Measurements from ENCODE around the gene DGCR8. TPM values are rescaled to one million over a fixed set of nuclear protein-coding genes. Genes with fewer than 3 reads are reported as not detected.
A peak's percentile ranks its signal among the peaks of the same experiment; 100 is the strongest.

DGCR8 gene
- total RNA-seq, 1 experiment from 2014 or later: 34.7 TPM

GRCh38 chr22:20114506-20115475, 34.8 kb downstream of the DGCR8 start:
- H3K9me3 ChIP-seq (ENCODE audit: insufficient read depth, low read depth): no peaks in the 10 kb centered on the region
- POLR2A ChIA-PET (ENCODE audit: unreplicated experiment): no interaction called here

GRCh38 chr22:20115691-20116375, 35.8 kb downstream of the DGCR8 start, which contains the start of gene RANBP1:
Gene RANBP1 (plus strand): TSS chr22:20116104. CDS start chr22:20116185, 81 bp downstream.
- peaks cover 49% of the 10 kb centered on the region for H3K79me2 ChIP-seq (ENCODE audit: low read depth)
- no peak for DNase-seq
- H3K9me2 ChIP-seq (ENCODE audit: insufficient read depth): no peaks in the 10 kb centered on the region
- peaks cover 9% of the 10 kb centered on the region; the same call in 1 of the 2 replicates for H3K4me1 ChIP-seq (replicated peaks; ENCODE audit: insufficient read depth)
- H3K4me3 ChIP-seq: peak within 1 kb of the TSS; percentile 67
- intact Hi-C loops (cut with micrococcal nuclease; ENCODE audit: unreplicated experiment): loop anchor here (2.0 kb wide), 2 partner anchors 35 to 153 kb away; partner anchors contain the start of gene DGCR8
- peak within 1 kb of the TSS; percentile 88 for H2AFZ ChIP-seq
- 0 out of 2 replicates have a peak within 1 kb of the TSS, but pooled peaks have one; percentile 28 for H3K27ac ChIP-seq
- TSS peak; percentile 32 for BruUV-seq (replicated peaks)
- peak within 1 kb of the TSS; percentile 68 for H3K4me2 ChIP-seq
- H3F3A ChIP-seq (ENCODE audit: insufficient read depth, low read depth): peaks cover 14% of the 10 kb centered on the region; the same call in 1 of the 2 replicates
- ChIA-PET POLR2A (ENCODE audit: unreplicated experiment) (no interaction called here), CTCF (no interaction called here)
- H4K20me1 ChIP-seq (ENCODE audit: insufficient read depth): no peaks in the 10 kb centered on the region
- no peaks in the 10 kb centered on the region for H3K9me3 ChIP-seq (ENCODE audit: insufficient read depth, low read depth)
- no peaks in the 10 kb centered on the region for H3K27me3 ChIP-seq (ENCODE audit: insufficient read depth, low read depth)
- no peak for TF ChIP-seq CTCF (conservative IDR thresholded peaks at IDR 0.05)
- no peaks in the 10 kb centered on the region for H3K36me3 ChIP-seq (ENCODE audit: low read depth)

More at GRCh38 chr22:20114506-20115475, 34.8 kb downstream of the DGCR8 start:
- no peak overlapping the region for H2AFZ ChIP-seq
- CTCF ChIA-PET: no interaction called here
- no peak overlapping the region for H3K4me2 ChIP-seq
- DNase-seq: no peak
- no peaks in the 10 kb centered on the region for H3K36me3 ChIP-seq (ENCODE audit: low read depth)
- intact Hi-C loops (cut with micrococcal nuclease; ENCODE audit: unreplicated experiment): no loop called here
- no peaks in the 10 kb centered on the region for H4K20me1 ChIP-seq (ENCODE audit: insufficient read depth)
- BruUV-seq (replicated peaks): no TSS peak
- H3K4me3 ChIP-seq: no peak overlapping the region
- H3F3A ChIP-seq (ENCODE audit: insufficient read depth, low read depth): peaks cover 20% of the 10 kb centered on the region; the same call in 1 of the 2 replicates
- peaks cover 9% of the 10 kb centered on the region; the same call in 1 of the 2 replicates for H3K4me1 ChIP-seq (replicated peaks; ENCODE audit: insufficient read depth)
- H3K9me2 ChIP-seq (ENCODE audit: insufficient read depth): no peaks in the 10 kb centered on the region
- no peaks in the 10 kb centered on the region for H3K27me3 ChIP-seq (ENCODE audit: insufficient read depth, low read depth)
- TF ChIP-seq EZH2 (IDR thresholded peaks at IDR 0.05; ENCODE audit: low read depth): no peak
- no peak for TF ChIP-seq CTCF (conservative IDR thresholded peaks at IDR 0.05)
- H3K79me2 ChIP-seq (ENCODE audit: low read depth): peaks cover 38% of the 10 kb centered on the region
- no peak overlapping the region for H3K27ac ChIP-seq

GRCh38 chr22:20116376-20116950, 36.4 kb downstream of the DGCR8 start:
- Histone ChIP-seq H3K27me3 (ENCODE audit: insufficient read depth, low read depth) (no peaks in the 10 kb centered on the region), H3K4me1 (replicated peaks; ENCODE audit: insufficient read depth) (peaks cover 9% of the 10 kb centered on the region; the same call in 1 of the 2 replicates), H3K36me3 (ENCODE audit: low read depth) (no peaks in the 10 kb centered on the region), H3K4me3 (peak overlapping the region; percentile 67), H3K79me2 (ENCODE audit: low read depth) (peaks cover 55% of the 10 kb centered on the region), H3F3A (ENCODE audit: insufficient read depth, low read depth) (peaks cover 7% of the 10 kb centered on the region; the same call in 1 of the 2 replicates), H3K9me2 (ENCODE audit: insufficient read depth) (no peaks in the 10 kb centered on the region), H3K4me2 (peak overlapping the region; percentile 68), H3K9me3 (ENCODE audit: insufficient read depth, low read depth) (no peaks in the 10 kb centered on the region), H4K20me1 (ENCODE audit: insufficient read depth) (no peaks in the 10 kb centered on the region), H3K27ac (0 out of 2 replicates have a peak overlapping the region, but pooled peaks have one; percentile 28), H2AFZ (peak overlapping the region; percentile 88)
- TF ChIP-seq CTCF (conservative IDR thresholded peaks at IDR 0.05) (no peak), EZH2 (IDR thresholded peaks at IDR 0.05; ENCODE audit: low read depth) (no peak)
- no peak for DNase-seq
- CTCF ChIA-PET: no interaction called here
- intact Hi-C loops (cut with micrococcal nuclease; ENCODE audit: unreplicated experiment): loop anchor here (2.0 kb wide), 2 partner anchors 36 to 154 kb away; partner anchors contain the start of gene DGCR8
- BruUV-seq (replicated peaks): no TSS peak
- POLR2A ChIA-PET (ENCODE audit: unreplicated experiment): no interaction called here

Data from PC-9 (cell line).